ENCODE data around the gene GALNTL6. TPM values are rescaled to one million over a fixed set of nuclear protein-coding genes. Genes with fewer than 3 reads are reported as not detected.

The GALNTL6 gene
- total RNA-seq, 4 donors from 2014 or later: 0.67 to 0.70 TPM; not detected in 2

GRCh38 chr4:172938072-172938829, 1125.0 kb downstream of the GALNTL6 start:
- H3K9me3 ChIP-seq: no peaks in the 10 kb centered on the region
- no peak overlapping the region for H3K4me3 ChIP-seq
- TF ChIP-seq CTCF (IDR thresholded peaks at IDR 0.05) (no peak), POLR2A (IDR thresholded peaks at IDR 0.05) (no peak)
- H3K27me3 ChIP-seq: no peaks in the 10 kb centered on the region
- H3K27ac ChIP-seq: no peak overlapping the region
- H3K36me3 ChIP-seq: no peaks in the 10 kb centered on the region
- H3K4me1 ChIP-seq: no peaks in the 10 kb centered on the region
- no peak for DNase-seq

DNA sequence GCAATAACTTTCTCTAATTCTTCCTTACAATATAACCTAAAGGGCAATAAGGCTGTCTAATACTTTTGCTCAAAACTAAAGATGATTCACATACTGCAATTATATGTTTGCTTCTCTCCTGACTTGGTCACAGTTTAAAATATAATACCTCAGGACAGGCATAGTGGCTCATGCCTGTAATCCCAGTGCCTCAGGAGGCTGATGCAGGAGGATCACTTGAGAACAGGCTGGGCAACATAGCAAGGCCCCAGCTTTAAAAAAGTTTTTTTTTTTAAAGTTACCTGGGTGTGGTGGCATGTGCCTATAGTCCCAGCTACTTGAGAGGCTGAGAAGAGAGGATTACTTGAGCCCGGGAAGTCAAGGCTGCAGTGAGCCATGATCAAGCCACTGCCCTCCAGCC, 1125.7 kb downstream of the GALNTL6 start:
- Histone ChIP-seq H3K36me3 (no peaks in the 10 kb centered on the region), H3K4me3 (no peak overlapping the region), H3K27ac (no peak overlapping the region), H3K9me3 (no peaks in the 10 kb centered on the region), H3K27me3 (no peaks in the 10 kb centered on the region), H3K4me1 (no peaks in the 10 kb centered on the region)
- TF ChIP-seq POLR2A (IDR thresholded peaks at IDR 0.05) (no peak), CTCF (IDR thresholded peaks at IDR 0.05) (no peak)
- no peak for DNase-seq

DNA sequence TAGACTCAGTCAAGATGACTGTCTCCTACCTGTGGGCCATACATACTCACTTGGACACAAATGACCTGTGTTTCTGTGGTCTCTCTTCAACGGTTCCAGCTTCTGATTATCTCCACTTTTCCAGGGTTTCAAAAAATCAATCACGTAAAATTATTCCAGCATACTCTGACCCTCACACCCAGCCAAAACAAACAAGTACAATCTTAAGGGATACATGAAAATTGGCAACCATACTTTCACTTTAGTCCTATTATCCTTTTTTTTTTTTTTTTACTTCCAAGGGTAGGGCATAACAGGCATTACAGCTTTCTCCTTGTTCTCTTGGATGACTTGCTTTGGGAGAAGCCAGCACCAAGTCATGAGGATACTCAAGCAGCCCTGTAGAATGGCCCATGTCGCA, 1129.6 kb downstream of the GALNTL6 start:
- Histone ChIP-seq H3K4me3 (no peak overlapping the region), H3K4me1 (no peaks in the 10 kb centered on the region), H3K36me3 (no peaks in the 10 kb centered on the region), H3K9me3 (no peaks in the 10 kb centered on the region), H3K27ac (no peak overlapping the region), H3K27me3 (no peaks in the 10 kb centered on the region)
- no peak for DNase-seq
- TF ChIP-seq POLR2A (IDR thresholded peaks at IDR 0.05) (no peak), CTCF (IDR thresholded peaks at IDR 0.05) (no peak)

DNA sequence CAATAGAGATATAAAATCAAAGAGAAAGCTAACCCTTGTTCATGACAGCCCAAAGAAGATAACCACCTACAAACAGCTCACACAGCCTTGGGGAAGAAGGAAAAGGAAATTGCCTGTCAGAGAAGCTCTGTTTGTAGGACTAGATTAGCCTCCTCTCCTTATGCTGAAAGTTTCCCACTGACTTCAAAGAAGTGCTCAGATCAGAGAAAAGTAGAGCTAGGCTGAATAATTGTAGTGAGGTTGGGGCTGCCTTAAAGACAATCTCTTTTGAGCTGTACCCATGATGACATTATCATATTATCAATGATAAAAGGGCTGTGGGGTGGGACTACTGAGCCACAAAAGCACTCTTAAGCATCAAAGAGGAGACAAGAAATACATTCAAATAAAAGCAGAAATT, 1132.4 kb downstream of the GALNTL6 start:
- no peaks in the 10 kb centered on the region for H3K36me3 ChIP-seq
- H3K4me3 ChIP-seq: no peak overlapping the region
- no peaks in the 10 kb centered on the region for H3K9me3 ChIP-seq
- no peak overlapping the region for H3K27ac ChIP-seq
- no peak for DNase-seq
- no peak for TF ChIP-seq CTCF (IDR thresholded peaks at IDR 0.05)
- TF ChIP-seq POLR2A (IDR thresholded peaks at IDR 0.05): no peak
- H3K27me3 ChIP-seq: no peaks in the 10 kb centered on the region
- no peaks in the 10 kb centered on the region for H3K4me1 ChIP-seq

- H3K4me3 ChIP-seq: no peak overlapping the region
- H3K4me1 ChIP-seq: no peaks in the 10 kb centered on the region
- H3K27me3 ChIP-seq: no peaks in the 10 kb centered on the region
- no peaks in the 10 kb centered on the region for H3K36me3 ChIP-seq
- TF ChIP-seq CTCF (IDR thresholded peaks at IDR 0.05): no peak
- no peak for TF ChIP-seq POLR2A (IDR thresholded peaks at IDR 0.05)
- no peak overlapping the region for H3K27ac ChIP-seq
- no peaks in the 10 kb centered on the region for H3K9me3 ChIP-seq
- no peak for DNase-seq
Measured at GRCh38 chr4:172946503-172946902, 1133.3 kb downstream of the GALNTL6 start.

All from Peyer's patch (tissue), 4 donors.